ENCODE results near the gene NDUFB7.
"Not testable (repeated sequence)": the region's sequence is repeated elsewhere in the genome, so short reads cannot be mapped to it uniquely, and the experiment has no call there.

Gene NDUFB7

GRCh38 chr19:14571695-14572490 lies at the start of gene NDUFB7:
Gene NDUFB7 (minus strand): TSS chr19:14572066. CDS start chr19:14572000, 66 bp downstream.
- DNase-seq: peak; percentile 92

GRCh38 chr19:14619404-14619803 lies 47.5 kb upstream of the NDUFB7 start:
- no peak for DNase-seq

- no peak for DNase-seq
Measured at GRCh38 chr19:14616407-14616806, 44.5 kb upstream of the NDUFB7 start.

GRCh38 chr19:14615623-14616022 lies 43.8 kb upstream of the NDUFB7 start:
- no peak for DNase-seq

- no peak for DNase-seq
Measured at GRCh38 chr19:14614099-14614412, 42.2 kb upstream of the NDUFB7 start.

- DNase-seq: not testable (repeated sequence)
Measured at GRCh38 chr19:14613399-14614098, 41.7 kb upstream of the NDUFB7 start.

- no peak for DNase-seq
Measured at GRCh38 chr19:14612657-14613056, 40.8 kb upstream of the NDUFB7 start.

- DNase-seq: not testable (repeated sequence)
Measured at GRCh38 chr19:14612242-14612641, 40.4 kb upstream of the NDUFB7 start.

GRCh38 chr19:14611051-14611450 lies 39.2 kb upstream of the NDUFB7 start:
- no peak for DNase-seq

GRCh38 chr19:14606627-14607026 lies 34.8 kb upstream of the NDUFB7 start:
- DNase-seq: no peak

- DNase-seq: no peak
Measured at GRCh38 chr19:14603990-14604387, 32.1 kb upstream of the NDUFB7 start.

GRCh38 chr19:14599548-14600147 lies 27.8 kb upstream of the NDUFB7 start:
- DNase-seq: no peak

GRCh38 chr19:14595558-14595957 lies 23.7 kb upstream of the NDUFB7 start:
- DNase-seq: no peak

- DNase-seq: peak; percentile 21
Measured at GRCh38 chr19:14589433-14589832, 17.6 kb upstream of the NDUFB7 start.

GRCh38 chr19:14585187-14585586 lies 13.3 kb upstream of the NDUFB7 start:
- DNase-seq: peak; percentile 62

- not testable (repeated sequence) for DNase-seq
Measured at GRCh38 chr19:14584372-14584771, 12.5 kb upstream of the NDUFB7 start.

GRCh38 chr19:14582894-14583340 lies 11.1 kb upstream of the NDUFB7 start, which contains the start of gene CLEC17A:
Gene CLEC17A (plus strand): TSS chr19:14583084. CDS start chr19:14583161, 77 bp downstream.
- DNase-seq: no peak

GRCh38 chr19:14580623-14581237 lies 8.9 kb upstream of the NDUFB7 start:
- peak; percentile 88 for DNase-seq

- DNase-seq: no peak
Measured at GRCh38 chr19:14577885-14578427, 6.1 kb upstream of the NDUFB7 start.

- no peak for DNase-seq
Measured at GRCh38 chr19:14577264-14577663, 5.4 kb upstream of the NDUFB7 start.

- no peak for DNase-seq
Measured at GRCh38 chr19:14576363-14576762, 4.5 kb upstream of the NDUFB7 start.

- no peak for DNase-seq
Measured at GRCh38 chr19:14575428-14575980, 3.6 kb upstream of the NDUFB7 start.

Measured in activated naive CD4-positive, alpha-beta T cell treated with Interleukin-2 at 50 U/mL for 16 hours (primary cell).